H9 (cell line): ENCODE measurements around the gene ERFL. TPM values are rescaled to one million over a fixed set of nuclear protein-coding genes. Genes with fewer than 3 reads are reported as not detected.

Experiments
- DNase-seq: peaks from one replicate; pipeline ENCODE4 v3.0.0-alpha.2; 2017
- H2AFZ ChIP-seq: one replicate; pipeline ENCODE4 v1.6.1; 2013; ENCODE audit warnings: mild to moderate bottlenecking, low read length, control low read depth, moderate library complexity
- H2AK5ac ChIP-seq: 2 replicates; pipeline ENCODE4 v1.6.1; 2013; ENCODE audit warnings: low read length, control low read depth, mixed read lengths; ENCODE audit not compliant: insufficient read length
- H2BK120ac ChIP-seq: one replicate; pipeline ENCODE4 v1.6.1; 2013; ENCODE audit warnings: low read depth, mild to moderate bottlenecking, low read length, control low read depth, inconsistent platforms; ENCODE audit not compliant: poor library complexity, severe bottlenecking
- H2BK12ac ChIP-seq: 2 replicates; pipeline ENCODE4 v1.6.1; 2013; ENCODE audit warnings: low read length, control low read depth, mixed read lengths, low read depth; ENCODE audit not compliant: insufficient read length
- H2BK15ac ChIP-seq: 2 replicates; pipeline ENCODE4 v1.6.1; 2013; ENCODE audit warnings: low read depth, low read length, control low read depth
- H2BK20ac ChIP-seq: one replicate; pipeline ENCODE4 v1.6.1; 2013; ENCODE audit warnings: low read depth, mild to moderate bottlenecking, low read length, control low read depth, inconsistent platforms; ENCODE audit not compliant: poor library complexity, severe bottlenecking
- H2BK5ac ChIP-seq: 2 replicates; pipeline ENCODE4 v1.6.1; 2013; ENCODE audit warnings: low read length, control low read depth, mixed read lengths; ENCODE audit not compliant: insufficient read length
- H3K14ac ChIP-seq: 2 replicates; pipeline ENCODE4 v1.6.1; 2013; ENCODE audit warnings: low read length, control low read depth; ENCODE audit not compliant: insufficient read depth
- H3K18ac ChIP-seq: 2 replicates; pipeline ENCODE4 v1.6.1; 2013; ENCODE audit warnings: low read depth, mild to moderate bottlenecking, mixed read lengths, low read length, control low read depth; ENCODE audit not compliant: insufficient read length
- H3K23ac ChIP-seq: 2 replicates; pipeline ENCODE4 v1.6.1; 2013; ENCODE audit warnings: low read length, control low read depth, mixed read lengths, low read depth; ENCODE audit not compliant: insufficient read length
- H3K23me2 ChIP-seq: 2 replicates; pipeline ENCODE4 v1.6.1; 2013; ENCODE audit warnings: low read depth, mild to moderate bottlenecking, mixed read lengths, low read length, control low read depth; ENCODE audit not compliant: insufficient read length, poor library complexity, severe bottlenecking
- H3K27ac ChIP-seq: 2 replicates; pipeline ENCODE4 v1.5.1; 2013; ENCODE audit warnings: low read length, control low read depth, mixed read lengths, low read depth; ENCODE audit not compliant: insufficient read length
- H3K27me3 ChIP-seq: 2 replicates; pipeline ENCODE4 v1.6.1; 2013; ENCODE audit warnings: low read length, control low read depth, inconsistent platforms; ENCODE audit not compliant: insufficient read depth
- H3K4ac ChIP-seq: 2 replicates; pipeline ENCODE4 v1.6.1; 2013; ENCODE audit warnings: low read depth, mild to moderate bottlenecking, control low read depth, inconsistent platforms, low read length, moderate library complexity
- H3K4me1 ChIP-seq: 2 replicates; pipeline ENCODE4 v1.6.1; 2013; ENCODE audit warnings: low read length, control low read depth, inconsistent platforms; ENCODE audit not compliant: insufficient read depth
- H3K4me2 ChIP-seq: 2 replicates; pipeline ENCODE4 v1.6.1; 2013; ENCODE audit warnings: low read length, control low read depth, mixed read lengths; ENCODE audit not compliant: insufficient read length, insufficient read depth
- H3K56ac ChIP-seq: 2 replicates; pipeline ENCODE4 v1.6.1; 2013; ENCODE audit warnings: low read depth, mild to moderate bottlenecking, mixed read lengths, low read length, control low read depth; ENCODE audit not compliant: insufficient read length
- H3K79me1 ChIP-seq: 2 replicates; pipeline ENCODE4 v1.6.1; 2013; ENCODE audit warnings: low read depth, mild to moderate bottlenecking, moderate library complexity, low read length, control low read depth, inconsistent platforms; ENCODE audit not compliant: insufficient read depth, poor library complexity, severe bottlenecking
- H3K79me2 ChIP-seq: 2 replicates; pipeline ENCODE4 v1.6.1; 2013; ENCODE audit warnings: low read length, control low read depth, inconsistent platforms; ENCODE audit not compliant: insufficient read depth
- H3K9ac ChIP-seq: 2 replicates; pipeline ENCODE4 v1.6.1; 2013; ENCODE audit warnings: low read length, control low read depth, mixed read lengths; ENCODE audit not compliant: insufficient read length; ENCODE audit errors: extremely low read depth
- H3K9me3 ChIP-seq: one replicate; pipeline ENCODE4 v1.6.1; 2013; ENCODE audit warnings: low read depth, low read length, inconsistent platforms; ENCODE audit not compliant: control insufficient read depth
- H3T11ph ChIP-seq: one replicate; pipeline ENCODE4 v1.6.1; 2013; ENCODE audit warnings: mild to moderate bottlenecking, low read length, control low read depth, inconsistent platforms
- H4K20me1 ChIP-seq: one replicate; pipeline ENCODE4 v1.6.1; 2013; ENCODE audit not compliant: control insufficient read depth, insufficient read length, insufficient read depth
- H4K5ac ChIP-seq: 2 replicates; pipeline ENCODE4 v1.6.1; 2013; ENCODE audit warnings: low read depth, mild to moderate bottlenecking, mixed read lengths, low read length, control low read depth; ENCODE audit not compliant: insufficient read length
- H4K8ac ChIP-seq: replicated peaks from 2 replicates; pipeline ENCODE4 v1.6.1; 2013; ENCODE audit warnings: low read length, control low read depth, mixed read lengths, low read depth; ENCODE audit not compliant: insufficient read length
- H4K91ac ChIP-seq: 2 replicates; pipeline ENCODE4 v1.6.1; 2013; ENCODE audit warnings: low read depth, mild to moderate bottlenecking, moderate library complexity, mixed read lengths, low read length, control low read depth; ENCODE audit not compliant: insufficient read length
- H3K27ac Mint-ChIP-seq, 3 experiments: 2 replicates in 2 of 3; 3 replicates in 1 of 3; pipeline ENCODE4 v1.8.0; 2020 to 2021; ENCODE audit warnings: mixed read lengths in 3 of 3, mild to moderate bottlenecking in 1 of 3, moderate library complexity in 1 of 3
- H3K27me3 Mint-ChIP-seq: 2 replicates; pipeline ENCODE4 v1.8.0; 2021; ENCODE audit warnings: low read depth, mild to moderate bottlenecking, moderate library complexity, mixed read lengths
- H3K36me3 Mint-ChIP-seq, 3 experiments: 2 replicates in 2 of 3; 3 replicates in 1 of 3; pipeline ENCODE4 v1.8.0; 2020 to 2021; ENCODE audit warnings: low read depth in 3 of 3, mixed read lengths in 3 of 3; ENCODE audit not compliant: insufficient read depth in 1 of 3
- H3K4me1 Mint-ChIP-seq, 2 experiments: 2 replicates each; pipeline ENCODE4 v1.8.0; 2020; ENCODE audit warnings: mixed read lengths in 2 of 2
- H3K4me3 Mint-ChIP-seq, 2 experiments: 2 replicates in 1 of 2; 3 replicates in 1 of 2; pipeline ENCODE4 v1.8.0; 2020 to 2021; ENCODE audit warnings: mild to moderate bottlenecking in 2 of 2, mixed read lengths in 2 of 2, moderate library complexity in 1 of 2
- H3K9me3 Mint-ChIP-seq, 2 experiments: 2 replicates in 1 of 2; 3 replicates in 1 of 2; pipeline ENCODE4 v1.8.0; 2020; ENCODE audit warnings: mild to moderate bottlenecking in 2 of 2, mixed read lengths in 2 of 2, moderate library complexity in 1 of 2
- WGBS: extraction: QIAGEN DNeasy Blood & Tissue Kit; methylation state at CpG from one replicate; pipeline ENCODE4 v1.1.7; 2013; ENCODE audit warnings: missing lambda C conversion rate, low lambda C conversion rate, mixed read lengths; ENCODE audit not compliant: insufficient read length; ENCODE audit errors: extremely low coverage; 5-methylcytosine and 5-hydroxymethylcytosine counted together
- total RNA-seq: library from RNA; stranded (reverse); gene quantifications from 2 replicates; pipeline ENCODE4 v1.2.1, GENCODE V29; 2021
- TF ChIP-seq, protein P1 (sequence below): fragments of 200-600 bp; sonication (generic); conservative IDR thresholded peaks from 3 replicates; pipeline ENCODE4 v1.8.0; 2021; ENCODE audit warnings: antibody characterized with exemption, mild to moderate bottlenecking

Gene ERFL
- total RNA-seq, 1 experiment from 2014 or later, result 0.22 TPM

DNA sequence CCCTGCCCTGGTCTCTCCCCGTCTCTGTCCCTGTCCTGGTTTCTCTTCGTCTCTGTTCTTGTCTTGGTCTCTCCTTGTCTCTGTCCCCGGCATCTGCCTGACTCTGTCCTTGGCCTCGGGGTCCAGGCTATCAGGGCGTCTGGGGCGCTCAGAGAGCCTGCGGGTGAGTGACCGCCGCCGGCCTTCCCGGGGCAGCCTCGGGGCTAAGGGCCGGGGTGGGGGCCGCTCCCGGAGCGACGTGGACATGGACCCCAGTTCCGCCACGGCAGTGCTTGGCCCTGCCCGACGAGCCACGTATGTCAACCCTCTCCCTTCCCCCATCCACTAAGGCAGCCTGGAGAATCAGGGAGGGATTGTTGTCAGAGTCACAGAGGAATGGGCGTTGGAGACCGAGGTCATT lies 30.4 kb downstream of the ERFL start:
- Mint-ChIP-seq H3K4me3 (no peak overlapping the region; a peak in 1 of 5 replicates), H3K9me3 (no peaks in the 10 kb centered on the region), H3K4me1 (peaks cover 0 to 31% of the 10 kb centered on the region in 2 experiments; a peak in 2 of 4 replicates), H3K36me3 (peaks cover 12 to 48% (median 46%) of the 10 kb centered on the region in 3 experiments; a peak in 6 of 7 replicates), H3K27me3 (no peaks in the 10 kb centered on the region; the same call in 1 of the 2 replicates), H3K27ac (peak overlapping the region; percentile 34 to 68 (median 42); a peak in 3 of 7 replicates)
- no peak overlapping the region for H3K9ac ChIP-seq
- H3T11ph ChIP-seq, result no peak overlapping the region
- H3K18ac ChIP-seq, result no peak overlapping the region
- no peaks in the 10 kb centered on the region; the same call in 1 of the 2 replicates for H3K4me1 ChIP-seq
- H4K20me1 ChIP-seq, result no peaks in the 10 kb centered on the region
- H3K27ac ChIP-seq, result no peak overlapping the region
- TF ChIP-seq, protein P1, sequence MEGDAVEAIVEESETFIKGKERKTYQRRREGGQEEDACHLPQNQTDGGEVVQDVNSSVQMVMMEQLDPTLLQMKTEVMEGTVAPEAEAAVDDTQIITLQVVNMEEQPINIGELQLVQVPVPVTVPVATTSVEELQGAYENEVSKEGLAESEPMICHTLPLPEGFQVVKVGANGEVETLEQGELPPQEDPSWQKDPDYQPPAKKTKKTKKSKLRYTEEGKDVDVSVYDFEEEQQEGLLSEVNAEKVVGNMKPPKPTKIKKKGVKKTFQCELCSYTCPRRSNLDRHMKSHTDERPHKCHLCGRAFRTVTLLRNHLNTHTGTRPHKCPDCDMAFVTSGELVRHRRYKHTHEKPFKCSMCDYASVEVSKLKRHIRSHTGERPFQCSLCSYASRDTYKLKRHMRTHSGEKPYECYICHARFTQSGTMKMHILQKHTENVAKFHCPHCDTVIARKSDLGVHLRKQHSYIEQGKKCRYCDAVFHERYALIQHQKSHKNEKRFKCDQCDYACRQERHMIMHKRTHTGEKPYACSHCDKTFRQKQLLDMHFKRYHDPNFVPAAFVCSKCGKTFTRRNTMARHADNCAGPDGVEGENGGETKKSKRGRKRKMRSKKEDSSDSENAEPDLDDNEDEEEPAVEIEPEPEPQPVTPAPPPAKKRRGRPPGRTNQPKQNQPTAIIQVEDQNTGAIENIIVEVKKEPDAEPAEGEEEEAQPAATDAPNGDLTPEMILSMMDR, result no peak
- no peaks in the 10 kb centered on the region for H3K79me2 ChIP-seq
- H3K4ac ChIP-seq, result no peak overlapping the region
- no peak overlapping the region for H2AK5ac ChIP-seq
- H3K27me3 ChIP-seq, result no peaks in the 10 kb centered on the region
- H4K5ac ChIP-seq, result no peak overlapping the region
- H2BK20ac ChIP-seq, result no peak overlapping the region
- H2BK5ac ChIP-seq, result no peak overlapping the region
- WGBS, result no CpG with 5 or more reads among the region's 24 CpGs
- no peak overlapping the region for H3K4me2 ChIP-seq
- H2BK12ac ChIP-seq, result no peak overlapping the region
- H2AFZ ChIP-seq, result no peak overlapping the region
- no peaks in the 10 kb centered on the region for H3K79me1 ChIP-seq
- no peak for DNase-seq
- H3K23me2 ChIP-seq, result no peaks in the 10 kb centered on the region
- no peak overlapping the region for H4K8ac ChIP-seq
- H3K9me3 ChIP-seq, result no peaks in the 10 kb centered on the region
- H4K91ac ChIP-seq, result no peak overlapping the region
- H3K23ac ChIP-seq, result no peak overlapping the region
- H2BK120ac ChIP-seq, result no peak overlapping the region
- H3K14ac ChIP-seq, result no peak overlapping the region
- H2BK15ac ChIP-seq, result no peak overlapping the region
- H3K56ac ChIP-seq, result no peak overlapping the region
